Fibroblast of skin of left quadriceps (primary cell): Measurements from ENCODE around the gene RAPGEF5.

Source experiments
- DNase-seq, 2 experiments: peaks; one replicate each; pipeline ENCODE4 v3.0.0-alpha.2; 2013; ENCODE audit warnings: low read depth in 2 of 2

RAPGEF5 gene

DNA sequence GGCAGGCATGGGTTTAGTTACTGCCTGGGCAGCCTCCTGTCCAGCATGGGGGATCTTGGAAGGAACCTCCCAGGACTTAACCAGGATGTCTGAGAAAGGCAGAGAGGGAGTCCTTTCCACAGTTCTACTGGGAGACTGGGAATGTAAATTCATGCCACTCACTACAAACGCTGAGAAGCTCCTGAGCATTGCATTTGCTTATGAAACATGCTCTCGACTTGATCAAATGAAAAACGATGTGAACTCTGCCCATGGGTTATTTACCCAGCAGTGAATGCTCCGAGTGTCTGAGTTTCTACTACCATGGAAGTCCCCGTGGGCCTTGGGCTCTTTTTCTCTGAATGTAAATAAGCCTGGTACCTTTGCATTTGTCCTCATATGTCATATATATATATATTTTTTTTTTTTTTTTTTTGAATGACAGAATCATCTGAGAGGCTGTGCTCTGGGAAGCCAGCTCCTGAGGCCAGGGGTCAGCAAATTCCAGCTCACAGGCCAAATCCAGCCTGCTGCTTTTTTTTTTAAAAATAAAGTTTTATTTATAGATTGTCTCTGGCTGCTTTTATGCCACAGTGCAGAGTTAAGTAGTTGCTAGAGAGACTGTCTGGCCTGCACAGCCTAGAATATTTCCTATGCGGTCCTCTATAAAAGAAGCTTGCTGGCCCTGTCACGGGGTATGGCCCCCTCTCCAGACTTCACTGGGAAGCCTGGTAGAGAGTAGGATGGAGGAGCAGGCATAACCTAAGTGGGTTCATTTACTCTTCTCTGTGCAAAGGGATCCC, 21.4 kb upstream of the RAPGEF5 start:
- no peak for DNase-seq

DNA sequence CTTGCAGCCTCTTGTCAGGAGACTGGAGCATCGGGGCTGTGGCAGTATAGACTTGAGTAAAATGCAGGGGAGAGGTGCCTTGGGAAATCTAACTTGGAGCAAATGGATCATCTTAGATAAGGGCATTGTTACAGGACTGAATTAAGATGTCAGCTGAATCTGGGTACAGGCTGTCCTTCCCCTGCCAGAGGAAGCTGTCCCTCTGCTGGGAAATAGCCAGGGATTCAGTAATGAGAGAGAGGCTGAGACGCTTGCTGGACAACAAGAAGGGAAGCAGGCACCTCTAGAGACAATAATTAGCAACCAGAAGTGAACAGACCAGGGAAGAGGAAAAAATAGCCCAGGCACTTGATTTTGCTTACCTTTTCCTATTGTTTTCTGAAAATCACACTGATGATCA, 20.7 kb upstream of the RAPGEF5 start:
- no peak for DNase-seq

DNA sequence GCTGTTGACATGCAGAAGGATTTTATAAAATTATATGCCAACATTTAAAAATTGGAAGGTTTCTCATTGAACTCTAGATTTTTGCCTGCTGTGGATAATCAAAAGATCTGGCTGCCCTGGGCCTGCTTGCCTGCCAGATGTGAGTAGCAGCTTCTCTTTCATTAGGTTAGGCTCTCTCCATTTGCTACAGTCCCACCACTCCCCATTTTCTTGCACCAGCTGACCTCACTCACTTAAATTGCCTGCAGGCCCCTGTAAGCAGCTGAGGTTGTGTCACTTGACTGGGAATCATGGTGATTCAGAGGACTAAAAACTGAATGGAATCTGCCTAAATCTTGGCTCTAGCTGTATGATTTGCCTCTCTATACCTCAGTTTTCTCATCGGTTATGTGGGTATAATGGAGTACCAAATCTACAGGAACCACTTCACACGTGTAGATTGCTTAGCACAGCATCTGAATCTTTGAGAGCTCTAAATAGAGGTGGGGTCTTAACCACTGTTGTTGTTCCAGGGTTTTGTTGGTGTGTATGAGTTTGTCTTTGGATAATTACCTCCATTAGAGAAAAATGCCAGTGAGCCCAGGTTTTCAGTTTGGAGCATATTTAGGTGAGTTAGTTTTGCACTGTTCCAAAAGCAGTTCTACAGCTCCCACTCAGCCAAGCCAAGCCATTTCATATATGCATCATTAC, 18.6 kb upstream of the RAPGEF5 start:
- no peak for DNase-seq

DNA sequence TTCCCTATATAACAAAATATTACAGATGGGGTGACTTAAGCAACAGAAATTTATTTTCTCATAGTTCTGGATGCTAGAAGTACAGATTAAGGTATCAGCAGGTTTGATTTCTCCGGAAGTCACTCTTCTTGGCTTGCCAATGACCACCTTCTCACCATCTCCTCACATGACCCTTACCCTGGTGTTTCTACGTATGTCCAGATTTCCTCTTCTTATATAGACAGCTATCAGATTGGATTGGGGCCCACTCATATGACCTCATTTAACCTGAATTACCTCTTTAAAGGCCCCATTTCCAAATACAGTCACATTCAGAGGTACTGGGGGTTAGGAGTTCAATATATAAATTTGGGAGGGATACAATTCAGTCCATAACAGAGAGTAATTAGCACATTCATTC, 17.0 kb upstream of the RAPGEF5 start:
- no peak for DNase-seq

DNA sequence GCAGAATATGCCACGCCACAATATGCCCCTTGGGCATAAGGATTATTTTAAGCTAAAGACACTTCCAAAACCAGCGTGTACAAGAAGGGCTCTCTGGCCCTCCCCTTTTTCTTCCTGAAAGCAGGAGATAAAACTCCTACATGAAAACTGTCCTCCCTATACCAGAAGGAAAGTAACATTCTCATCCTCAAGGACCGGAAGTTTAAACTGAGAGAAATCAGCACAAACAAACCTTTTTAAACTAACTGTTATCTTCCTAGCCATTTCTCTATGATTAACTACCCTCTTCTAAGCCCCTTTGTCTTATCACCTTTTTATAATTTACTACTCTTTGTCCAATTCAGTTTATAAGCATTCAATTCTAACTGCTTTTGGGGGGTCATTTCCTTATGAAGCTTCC, 16.4 kb upstream of the RAPGEF5 start:
- DNase-seq, result no peak

DNA sequence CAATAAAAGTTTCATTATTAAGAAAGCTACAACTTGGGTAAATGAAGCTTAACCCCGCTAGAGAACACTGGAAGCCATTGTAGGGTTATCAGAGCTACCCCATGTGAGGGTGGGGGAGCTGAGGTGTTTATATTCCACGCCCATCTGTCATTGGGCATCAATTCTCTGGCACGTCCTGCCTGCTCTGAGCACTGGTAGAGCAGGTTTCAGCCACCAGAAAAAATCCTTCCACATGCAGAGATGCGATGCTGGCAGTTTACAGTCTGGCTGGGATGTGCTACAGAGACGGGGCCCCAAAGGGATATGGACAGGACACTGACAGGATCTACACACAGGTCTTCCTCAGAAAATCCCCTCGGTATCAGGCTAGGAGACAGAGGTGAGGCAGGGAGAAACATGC, 15.9 kb upstream of the RAPGEF5 start:
- DNase-seq, result no peak

DNA sequence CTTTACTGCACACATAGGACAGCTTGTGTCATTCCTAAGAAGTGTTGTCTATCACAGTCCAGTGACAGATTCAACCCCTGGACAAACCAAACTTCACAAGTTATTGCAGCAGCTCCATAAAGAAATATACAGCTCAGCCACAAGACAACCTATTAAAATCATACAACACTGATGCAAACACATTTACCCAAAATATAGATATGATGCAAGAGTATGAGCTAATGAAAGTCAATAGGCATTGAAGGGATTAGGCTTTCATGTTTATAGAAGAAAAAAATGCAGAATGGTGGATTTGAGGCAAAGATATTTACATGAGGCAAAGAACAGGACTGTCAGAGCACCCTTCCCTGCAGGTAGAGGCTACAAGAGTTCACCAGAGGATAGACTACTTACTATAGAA, 14.9 kb upstream of the RAPGEF5 start:
- no peak for DNase-seq

DNA sequence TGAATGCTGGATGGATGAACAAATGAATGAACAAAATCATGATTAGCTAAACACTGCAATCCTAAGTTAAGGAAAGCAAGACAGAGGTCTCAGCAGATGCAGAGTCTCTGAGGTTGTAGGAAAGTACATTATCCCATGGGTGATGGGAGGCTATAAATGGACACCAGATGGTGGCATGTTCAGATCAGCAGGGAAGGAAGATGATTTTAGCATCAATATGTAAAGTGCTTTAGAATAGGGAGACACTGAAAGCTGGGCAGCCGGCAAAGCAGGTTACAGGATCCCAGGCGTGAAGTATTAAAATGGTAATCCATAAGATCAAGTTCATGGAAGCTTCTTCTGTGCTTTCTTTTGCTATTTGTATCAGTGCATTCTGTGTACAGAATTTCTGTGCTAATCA, 7.9 kb upstream of the RAPGEF5 start:
- no peak for DNase-seq

DNA sequence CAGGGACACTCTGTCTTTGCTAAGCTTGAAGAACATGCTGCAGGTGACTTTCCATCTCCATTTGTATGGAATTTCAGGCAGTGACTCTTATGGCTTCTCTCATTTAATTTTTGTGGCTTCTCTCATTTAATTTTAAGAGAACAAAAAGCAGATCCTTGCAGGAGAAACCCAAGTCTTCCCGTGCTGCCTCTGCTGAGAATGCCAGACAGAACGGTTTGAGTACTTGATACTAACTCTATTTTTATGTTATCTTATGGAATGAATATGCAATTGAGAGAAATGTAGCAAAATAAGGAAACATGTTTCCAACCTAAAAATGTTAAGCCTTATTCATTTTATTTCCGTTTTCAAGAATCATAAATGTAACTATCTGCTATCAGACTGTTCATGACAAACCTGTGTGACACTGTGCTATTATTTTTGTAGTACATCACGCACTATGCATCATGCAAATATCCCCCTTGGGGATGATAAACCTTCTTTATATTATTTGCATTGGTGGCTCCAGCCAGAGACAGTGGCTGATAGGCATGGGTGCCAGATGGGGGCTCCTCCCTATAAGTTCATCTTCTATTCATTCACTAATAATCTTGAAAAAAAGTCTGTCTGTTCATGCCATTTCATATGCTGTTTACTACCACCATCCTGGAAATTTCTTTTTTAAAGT, 6.9 kb upstream of the RAPGEF5 start:
- DNase-seq, result no peak

DNA sequence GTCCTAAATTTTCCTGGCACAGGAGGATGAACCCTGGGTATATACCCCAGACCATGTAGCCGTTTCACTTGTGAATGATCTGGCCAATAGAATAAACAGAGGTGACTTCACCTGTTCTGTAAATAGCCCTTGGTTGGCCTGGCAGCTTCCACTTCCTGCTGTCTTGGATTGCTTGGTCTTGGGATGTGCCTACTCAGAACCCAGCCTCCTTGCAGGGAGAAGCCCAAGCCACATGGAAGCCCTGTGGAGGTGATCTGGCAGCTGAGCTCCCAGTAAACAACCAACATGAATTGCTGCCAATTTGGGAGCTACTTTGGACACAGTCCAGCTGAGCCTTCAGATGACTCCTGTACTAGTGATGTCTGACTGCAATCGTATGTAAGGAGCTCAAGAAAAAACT, 4.8 kb upstream of the RAPGEF5 start:
- no peak for DNase-seq

DNA sequence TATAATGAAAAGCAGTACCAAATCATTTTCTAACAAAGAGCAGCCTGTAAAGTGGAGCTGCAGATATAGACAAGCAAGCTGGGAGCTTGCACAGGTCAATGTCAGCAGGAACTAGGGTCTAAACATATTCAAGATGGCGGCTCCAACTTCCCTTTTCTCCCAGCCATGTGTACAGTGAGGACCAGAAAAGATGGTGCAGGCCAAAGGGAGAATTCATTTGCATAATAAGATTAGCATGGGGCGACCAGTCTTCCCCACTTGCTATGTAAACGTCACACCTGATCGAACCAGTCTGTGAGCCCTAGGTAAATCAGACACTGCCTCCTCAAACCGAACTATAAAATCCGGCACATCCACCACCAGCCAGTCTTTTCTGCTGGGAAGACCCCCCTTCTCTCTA, 4.4 kb upstream of the RAPGEF5 start:
- no peak for DNase-seq

DNA sequence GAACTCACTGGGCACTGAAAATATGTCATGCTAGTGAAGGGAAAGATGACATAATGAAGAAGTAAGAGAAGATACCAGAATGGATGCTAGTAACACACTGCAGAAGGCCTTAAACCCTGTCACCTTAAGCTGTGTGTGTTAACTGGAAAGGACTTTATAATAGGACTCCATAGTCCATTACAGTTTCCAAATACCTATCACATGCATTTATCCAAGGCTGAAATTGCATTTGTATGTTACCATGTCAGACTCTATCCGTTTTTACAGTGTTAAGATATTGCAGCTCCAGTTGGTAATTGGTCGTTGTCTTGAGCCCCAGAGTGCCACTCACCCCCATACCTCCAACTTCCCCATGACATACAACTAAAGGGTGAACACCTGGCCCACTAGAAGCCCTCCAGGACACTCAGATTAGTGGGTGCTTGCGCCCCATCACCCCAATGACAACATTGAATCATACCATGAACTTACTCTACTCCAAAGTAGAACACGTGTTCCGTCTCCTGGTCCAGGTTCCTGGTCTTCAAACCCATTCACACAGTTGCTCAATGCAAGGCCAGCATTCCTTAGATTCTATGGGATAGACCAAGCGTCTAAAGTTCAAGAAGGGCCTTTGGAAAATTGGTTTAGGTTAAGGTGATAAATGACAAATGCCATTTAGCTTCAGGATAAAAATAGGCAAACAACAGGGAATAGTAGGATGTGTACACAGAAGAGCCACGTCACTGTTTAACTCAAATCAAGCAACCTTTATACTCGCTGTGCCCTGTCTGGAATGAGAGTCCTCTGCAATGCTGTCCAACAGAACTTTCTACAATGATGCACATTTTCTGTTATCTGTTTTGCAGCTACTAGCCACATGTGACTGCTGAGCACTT, 2.1 kb upstream of the RAPGEF5 start:
- no peak for DNase-seq

DNA sequence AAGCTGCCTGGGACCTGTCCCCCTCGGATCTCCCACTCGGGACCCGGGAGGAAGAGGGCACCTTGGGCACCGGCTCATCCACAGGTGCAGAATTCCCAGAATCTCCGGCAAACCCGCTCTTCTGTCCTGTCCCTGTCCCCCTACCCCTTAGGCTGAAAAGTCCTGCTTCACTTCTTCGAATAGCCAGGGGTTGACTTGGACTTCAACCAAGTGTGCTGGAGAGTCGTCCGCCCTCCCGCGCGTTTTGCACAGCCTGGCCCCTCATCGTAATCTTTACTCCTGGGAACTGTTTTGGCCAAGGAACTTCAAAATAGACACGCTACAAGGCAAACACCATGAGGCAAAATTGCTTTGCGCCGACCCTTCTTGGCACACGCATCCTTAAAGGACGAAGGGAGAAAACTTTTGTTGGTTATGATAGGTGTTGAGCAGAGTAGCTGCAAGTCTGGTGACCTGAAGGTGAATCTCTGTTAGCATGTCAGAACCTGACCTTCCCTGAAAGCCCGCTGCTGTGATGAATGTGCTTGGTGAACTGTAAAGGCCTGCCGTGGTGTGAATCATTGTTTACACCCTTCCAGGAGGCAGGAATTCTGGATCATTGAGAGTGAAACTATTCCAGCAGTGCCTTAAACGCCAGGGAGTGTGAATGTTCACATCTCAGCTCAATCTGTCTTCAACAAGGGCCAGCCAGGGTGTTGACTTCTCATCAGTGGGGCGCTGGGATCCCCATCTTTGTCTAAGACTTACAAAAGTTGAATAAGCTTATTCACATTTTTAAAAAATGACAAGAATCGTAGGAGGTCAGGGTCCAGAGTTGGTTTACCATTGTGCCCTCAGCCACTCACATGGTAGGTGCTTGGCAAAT, 589 bp upstream of the RAPGEF5 start:
- no peak for DNase-seq

DNA sequence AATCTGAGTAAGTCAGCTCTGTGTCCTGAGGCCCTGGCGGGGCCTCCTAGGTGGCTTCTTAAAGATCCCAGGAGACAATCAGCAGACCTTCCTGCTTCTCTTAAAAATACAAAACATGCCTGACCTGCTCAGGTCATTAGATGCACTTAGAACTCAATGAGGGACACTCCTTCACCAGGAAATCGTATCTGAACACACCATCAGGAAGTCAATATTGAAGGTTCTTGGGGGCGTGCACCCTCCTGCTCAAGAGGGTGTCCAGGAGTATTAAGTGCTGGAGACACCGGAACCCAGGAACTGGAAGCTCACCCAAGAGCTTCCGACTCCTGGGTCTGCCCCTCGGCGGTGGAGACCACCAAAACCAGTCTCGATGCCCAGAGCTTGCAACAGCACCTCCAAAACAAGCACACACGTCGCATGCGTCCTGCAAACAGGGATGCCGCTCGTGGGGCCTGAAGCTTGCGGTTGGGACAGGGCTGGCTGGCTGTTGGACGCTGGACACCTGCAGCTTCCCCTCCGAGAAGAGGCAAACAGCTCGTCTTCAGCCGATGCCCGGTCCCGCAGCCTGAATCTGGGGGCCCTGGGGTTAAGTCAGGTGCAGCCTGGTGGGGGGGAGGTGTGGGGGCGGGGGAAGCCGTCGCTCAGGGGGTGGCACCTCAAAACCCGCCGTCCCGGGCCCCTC, 803 bp downstream of the RAPGEF5 start:
- DNase-seq, result no peak

DNA sequence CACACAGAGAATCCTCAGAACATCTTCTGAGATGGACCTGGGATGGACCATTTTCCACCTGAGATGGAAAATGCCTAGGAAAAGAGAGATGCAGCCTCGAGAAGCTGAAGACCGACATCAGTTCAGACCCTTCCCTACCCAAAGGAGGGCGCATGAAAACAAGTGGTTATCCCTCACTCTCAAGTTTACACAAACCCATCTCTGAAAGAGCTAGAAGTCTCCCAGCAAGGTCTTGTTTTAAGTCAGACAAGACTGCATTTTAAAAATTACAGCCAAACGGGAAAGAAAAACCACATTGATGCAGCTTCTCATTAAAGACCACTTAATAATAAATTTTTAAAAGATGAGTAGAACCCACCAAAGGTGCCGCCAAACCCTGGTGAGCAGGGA, 1.3 kb downstream of the RAPGEF5 start:
- no peak for DNase-seq

DNA sequence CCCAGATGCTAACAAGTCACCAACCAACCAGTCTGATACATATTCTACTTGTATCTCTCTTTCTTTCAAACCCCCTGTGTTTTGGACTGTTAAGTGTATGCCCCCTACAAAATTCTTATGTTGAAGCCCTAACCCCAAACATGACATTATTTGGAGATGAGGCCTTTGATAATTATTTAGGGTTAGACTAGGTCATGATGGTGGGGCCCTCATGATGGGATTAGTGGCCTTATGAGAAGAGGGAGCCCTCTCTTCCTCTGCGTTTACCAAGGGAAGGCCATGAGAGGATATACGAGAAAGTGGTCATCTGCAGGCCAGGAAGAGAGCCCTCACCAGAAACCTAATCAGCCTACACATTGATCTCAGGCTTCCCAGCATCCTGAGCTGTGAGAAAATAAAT, 2.5 kb downstream of the RAPGEF5 start:
- no peak for DNase-seq

DNA sequence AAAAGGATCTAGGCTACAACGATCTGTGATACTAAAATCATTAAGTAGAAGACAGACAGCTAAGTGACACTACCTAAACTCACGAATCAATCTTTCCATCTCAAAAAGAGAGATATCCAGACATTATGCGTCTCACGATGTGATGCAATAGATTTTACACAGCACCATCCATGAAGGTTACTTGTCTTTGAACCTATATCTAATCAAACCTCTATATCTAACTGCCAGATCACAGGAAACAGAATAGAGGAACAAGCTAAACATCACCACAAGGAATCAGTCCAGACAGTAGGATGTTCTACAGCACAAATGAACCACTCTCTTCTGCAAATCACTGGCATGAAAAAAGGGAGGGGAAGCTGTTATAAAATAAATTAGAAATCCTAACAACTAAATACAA, 4.1 kb downstream of the RAPGEF5 start:
- DNase-seq, result no peak

DNA sequence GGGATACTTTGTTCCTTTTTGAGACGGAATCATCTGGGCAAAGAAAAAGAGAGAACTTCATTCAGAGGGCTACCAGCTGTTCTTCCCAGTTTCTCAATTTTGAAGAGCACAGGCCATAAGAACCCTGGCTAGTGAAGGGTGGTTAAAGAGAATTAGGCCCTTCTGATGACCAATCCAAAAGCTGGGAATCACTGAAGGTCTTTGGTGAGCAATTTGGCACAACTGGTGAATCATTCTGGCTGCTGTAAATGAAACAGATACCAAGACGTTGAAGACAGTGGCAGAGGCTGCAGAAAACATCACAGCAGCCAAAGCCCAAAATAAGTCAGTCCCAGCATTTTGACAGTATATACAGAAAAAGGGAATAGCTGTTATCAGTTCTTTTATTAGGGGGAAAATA, 5.1 kb downstream of the RAPGEF5 start:
- no peak for DNase-seq

DNA sequence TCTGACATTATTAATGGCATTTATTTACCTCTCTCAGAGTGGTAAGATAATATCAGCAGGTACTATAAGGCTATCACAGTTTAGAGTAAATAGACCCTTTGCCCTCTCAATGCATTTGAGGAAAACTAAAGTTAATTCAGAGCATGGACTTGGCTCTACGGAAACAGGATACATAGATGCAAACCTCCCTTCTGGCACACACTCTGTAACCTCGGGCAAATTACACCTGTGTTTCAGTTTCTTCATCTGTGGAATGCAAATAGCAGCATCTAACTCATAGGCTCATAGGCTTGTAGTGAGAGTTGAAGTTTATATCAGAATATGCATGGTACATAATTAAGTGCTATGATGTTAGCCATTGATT, 5.6 kb downstream of the RAPGEF5 start:
- DNase-seq, result no peak

DNA sequence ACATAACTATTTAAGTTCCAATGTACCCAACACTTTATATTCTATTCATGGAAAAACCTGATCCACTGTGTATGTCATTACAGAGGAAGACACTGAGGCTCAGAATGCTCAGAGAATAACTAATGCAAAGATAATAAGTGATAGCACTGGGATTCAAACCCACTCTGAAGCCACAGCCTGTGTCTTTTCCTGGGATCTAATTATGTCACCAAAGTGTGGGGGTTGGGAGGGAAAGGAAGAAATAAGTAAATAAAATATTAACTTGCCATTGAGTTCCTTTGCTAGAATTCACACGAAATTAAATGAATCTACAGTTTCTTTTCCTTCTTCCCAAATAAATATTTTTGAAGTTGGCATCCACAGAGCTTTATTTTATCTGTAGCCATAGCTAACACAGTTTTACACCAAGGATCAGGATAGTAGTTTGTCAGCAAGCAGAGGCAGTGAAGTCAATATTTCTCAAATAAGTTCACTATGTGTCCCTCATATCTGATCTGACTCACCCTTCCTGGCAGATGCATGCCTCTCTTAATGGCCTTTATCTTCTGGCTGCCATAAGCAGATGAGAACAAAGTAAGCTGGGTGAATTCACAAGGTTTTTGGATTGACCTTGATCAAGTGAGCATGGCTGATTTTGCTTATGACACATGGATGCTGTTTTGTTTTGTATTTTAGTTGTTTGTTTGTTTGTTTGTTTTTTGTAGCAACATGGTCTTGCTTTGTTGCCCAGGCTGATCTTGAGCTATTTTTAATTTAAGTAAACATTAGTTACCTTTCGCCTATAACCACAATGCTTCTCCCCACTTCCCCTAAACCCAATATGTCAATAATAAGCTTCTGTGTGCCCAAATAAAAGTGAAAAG, 6.3 kb downstream of the RAPGEF5 start:
- no peak for DNase-seq
